ENCODE results near the gene ORC2. TPM values are rescaled to one million over a fixed set of nuclear protein-coding genes. Genes with fewer than 3 reads are reported as not detected.
"Not testable (repeated sequence)": the region's sequence is repeated elsewhere in the genome, so short reads cannot be mapped to it uniquely, and the experiment has no call there.

The ORC2 gene
- total RNA-seq, 1 experiment from 2014 or later, result 56.0 TPM

- peak overlapping the region; percentile 98 for H3K27ac Mint-ChIP-seq
- H3K36me3 Mint-ChIP-seq; H3K27me3 Mint-ChIP-seq (ENCODE audit: low read depth); ATAC-seq; DNase-seq (ENCODE audit: low spot score); H3K9me3 Mint-ChIP-seq: not testable (repeated sequence)
- peaks cover 30% of the 10 kb centered on the region for H3K4me1 Mint-ChIP-seq
- POLR2A ChIA-PET, result interaction anchor here (0.6 to 1.8 kb wide), 7 partner anchors 8 to 265 kb away, joined by 3 to 7 read pairs (median 3); partner anchors contain the start of gene BZW1
- CTCF ChIA-PET, result interaction anchor here (0.6 to 3.3 kb wide), 17 partner anchors 8 to 400 kb away, joined by 3 to 42 read pairs (median 5); partner anchors contain the start of genes CLK1, HYCC2 and NIF3L1
- peak overlapping the region; percentile 98 for H3K4me3 Mint-ChIP-seq
- TF ChIP-seq FOXK1 (CRISPR knock-in tag; IDR thresholded peaks at IDR 0.05), result 0 out of 2 replicates have a peak, but pooled peaks have one; percentile 1
These were observed 425 bp upstream of the ORC2 start for GRCh38 chr2:200963918-200964252.

- no peak for TF ChIP-seq ZBTB21 (CRISPR knock-in tag; IDR thresholded peaks at IDR 0.05; ENCODE audit: borderline replicate concordance)
- no peak for TF ChIP-seq SMAD4 (CRISPR knock-in tag; IDR thresholded peaks at IDR 0.05)
- TF ChIP-seq ATF2 (CRISPR knock-in tag; IDR thresholded peaks at IDR 0.05; ENCODE audit: borderline replicate concordance, low read depth), result no peak
- 0 out of 2 replicates have a peak, but pooled peaks have one; percentile 3 for TF ChIP-seq GABPB1 (CRISPR knock-in tag; IDR thresholded peaks at IDR 0.05)
- no peak for TF ChIP-seq NFE2L1 (CRISPR knock-in tag; IDR thresholded peaks at IDR 0.05)
- TF ChIP-seq, protein P1, sequence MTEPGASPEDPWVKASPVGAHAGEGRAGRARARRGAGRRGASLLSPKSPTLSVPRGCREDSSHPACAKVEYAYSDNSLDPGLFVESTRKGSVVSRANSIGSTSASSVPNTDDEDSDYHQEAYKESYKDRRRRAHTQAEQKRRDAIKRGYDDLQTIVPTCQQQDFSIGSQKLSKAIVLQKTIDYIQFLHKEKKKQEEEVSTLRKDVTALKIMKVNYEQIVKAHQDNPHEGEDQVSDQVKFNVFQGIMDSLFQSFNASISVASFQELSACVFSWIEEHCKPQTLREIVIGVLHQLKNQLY (CRISPR knock-in tag; IDR thresholded peaks at IDR 0.05), result no peak
- TF ChIP-seq, protein P2, sequence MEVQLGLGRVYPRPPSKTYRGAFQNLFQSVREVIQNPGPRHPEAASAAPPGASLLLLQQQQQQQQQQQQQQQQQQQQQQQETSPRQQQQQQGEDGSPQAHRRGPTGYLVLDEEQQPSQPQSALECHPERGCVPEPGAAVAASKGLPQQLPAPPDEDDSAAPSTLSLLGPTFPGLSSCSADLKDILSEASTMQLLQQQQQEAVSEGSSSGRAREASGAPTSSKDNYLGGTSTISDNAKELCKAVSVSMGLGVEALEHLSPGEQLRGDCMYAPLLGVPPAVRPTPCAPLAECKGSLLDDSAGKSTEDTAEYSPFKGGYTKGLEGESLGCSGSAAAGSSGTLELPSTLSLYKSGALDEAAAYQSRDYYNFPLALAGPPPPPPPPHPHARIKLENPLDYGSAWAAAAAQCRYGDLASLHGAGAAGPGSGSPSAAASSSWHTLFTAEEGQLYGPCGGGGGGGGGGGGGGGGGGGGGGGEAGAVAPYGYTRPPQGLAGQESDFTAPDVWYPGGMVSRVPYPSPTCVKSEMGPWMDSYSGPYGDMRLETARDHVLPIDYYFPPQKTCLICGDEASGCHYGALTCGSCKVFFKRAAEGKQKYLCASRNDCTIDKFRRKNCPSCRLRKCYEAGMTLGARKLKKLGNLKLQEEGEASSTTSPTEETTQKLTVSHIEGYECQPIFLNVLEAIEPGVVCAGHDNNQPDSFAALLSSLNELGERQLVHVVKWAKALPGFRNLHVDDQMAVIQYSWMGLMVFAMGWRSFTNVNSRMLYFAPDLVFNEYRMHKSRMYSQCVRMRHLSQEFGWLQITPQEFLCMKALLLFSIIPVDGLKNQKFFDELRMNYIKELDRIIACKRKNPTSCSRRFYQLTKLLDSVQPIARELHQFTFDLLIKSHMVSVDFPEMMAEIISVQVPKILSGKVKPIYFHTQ (CRISPR knock-in tag; IDR thresholded peaks at IDR 0.05), result no peak
- no peak for TF ChIP-seq ZNF396 (CRISPR knock-in tag; IDR thresholded peaks at IDR 0.05; ENCODE audit: borderline replicate concordance)
- peaks cover 12% of the 10 kb centered on the region for H3K36me3 Mint-ChIP-seq
- POLR2A ChIA-PET, result interaction anchor here (0.6 to 1.8 kb wide), 7 partner anchors 34 to 196 kb away, joined by 3 to 5 read pairs (median 3); partner anchors contain the start of genes CFLAR and CLK1
- DNase-seq (ENCODE audit: low spot score), result no peak
- CTCF ChIA-PET, result interaction anchor here (0.8 to 3.3 kb wide), 11 partner anchors 9 to 270 kb away, joined by 3 to 42 read pairs (median 6); partner anchors contain the start of genes HYCC2 and NIF3L1
- H3K9me3 Mint-ChIP-seq, result no peaks in the 10 kb centered on the region
- peak overlapping the region; percentile 98 for H3K27ac Mint-ChIP-seq
- no peaks in the 10 kb centered on the region for H3K27me3 Mint-ChIP-seq (ENCODE audit: low read depth)
- ATAC-seq, result peak; percentile 4
- peaks cover 30% of the 10 kb centered on the region for H3K4me1 Mint-ChIP-seq
- peak overlapping the region; percentile 98 for H3K4me3 Mint-ChIP-seq
These were observed 693 bp downstream of the ORC2 start for GRCh38 chr2:200962811-200963123.

DNA sequence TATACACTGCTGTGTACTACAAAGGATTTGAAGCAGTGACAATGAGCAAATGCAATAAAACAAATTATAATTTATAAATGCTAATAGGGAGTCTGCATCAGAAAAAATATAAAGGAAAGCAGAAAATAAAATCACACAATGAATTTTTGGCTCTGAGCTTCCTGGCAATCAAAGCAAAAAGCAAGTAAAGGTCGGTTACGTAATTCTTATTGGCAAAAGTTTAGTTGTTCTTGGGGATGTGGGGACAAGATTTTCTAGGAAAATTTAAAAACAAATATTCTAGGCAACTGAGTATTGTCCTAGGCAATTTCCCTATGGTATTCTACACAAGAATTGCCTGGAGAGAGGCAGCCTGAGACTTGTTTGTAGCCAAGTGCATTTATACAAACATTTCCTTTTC, 1.8 kb downstream of the ORC2 start:
- POLR2A ChIA-PET, result no interaction called here
- Mint-ChIP-seq H3K4me1 (peaks cover 30% of the 10 kb centered on the region), H3K36me3 (peaks cover 20% of the 10 kb centered on the region), H3K4me3 (peak overlapping the region; percentile 98), H3K27me3 (ENCODE audit: low read depth) (no peaks in the 10 kb centered on the region), H3K9me3 (no peaks in the 10 kb centered on the region), H3K27ac (no peak overlapping the region)
- no peak for TF ChIP-seq GRHL2 (CRISPR knock-in tag; IDR thresholded peaks at IDR 0.05; ENCODE audit: insufficient replicate concordance, severe bottlenecking)
- TF ChIP-seq, protein P3, sequence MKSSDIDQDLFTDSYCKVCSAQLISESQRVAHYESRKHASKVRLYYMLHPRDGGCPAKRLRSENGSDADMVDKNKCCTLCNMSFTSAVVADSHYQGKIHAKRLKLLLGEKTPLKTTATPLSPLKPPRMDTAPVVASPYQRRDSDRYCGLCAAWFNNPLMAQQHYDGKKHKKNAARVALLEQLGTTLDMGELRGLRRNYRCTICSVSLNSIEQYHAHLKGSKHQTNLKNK (CRISPR knock-in tag; IDR thresholded peaks at IDR 0.05), result no peak
- TF ChIP-seq HMGA2 (CRISPR knock-in tag; IDR thresholded peaks at IDR 0.05), result no peak
- no peak for TF ChIP-seq GABPB1 (CRISPR knock-in tag; IDR thresholded peaks at IDR 0.05)
- no peak for TF ChIP-seq ATF2 (CRISPR knock-in tag; IDR thresholded peaks at IDR 0.05; ENCODE audit: borderline replicate concordance, low read depth)
- CTCF ChIA-PET, result interaction anchor here (1.2 kb wide), 1 partner anchor 108 kb away, joined by 3 read pairs; no protein-coding TSS in a partner anchor
- DNase-seq (ENCODE audit: low spot score) (no peak), ATAC-seq (no peak)

All from WTC11 (cell line).